Heart left ventricle (tissue), 16 donors: ENCODE results near the gene ST3GAL4. TPM values are rescaled to one million over a fixed set of nuclear protein-coding genes. Genes with fewer than 3 reads are reported as not detected.

Source experiments
- ATAC-seq, 4 donors: fragments of 200-7000 bp; cut with Tn5 transposase; one replicate each; pipeline ENCODE4 v1.9.1; 2020 to 2022; ENCODE audit warnings: moderate library complexity in 4 of 4, mild to moderate bottlenecking in 3 of 4, moderate number of reproducible peaks in 1 of 4
- DNase-seq, 5 donors: peaks; one replicate each; pipeline ENCODE4 v3.0.0-alpha.2; 2020
- H3K27ac ChIP-seq, 12 donors: fragments of 200-600 bp; sonication (generic) in 4 of 12; one replicate each; pipeline versions ENCODE4 v1.5.0 to v1.8.0; 2016 to 2022; ENCODE audit warnings: mild to moderate bottlenecking in 2 of 12
- H3K27me3 ChIP-seq, 9 donors: fragments of 200-600 bp; sonication (generic) in 2 of 9; one replicate each; pipeline versions ENCODE4 v1.5.1 to v1.8.0; 2016 to 2022; ENCODE audit warnings: mild to moderate bottlenecking in 3 of 9
- H3K36me3 ChIP-seq, 9 donors: fragments of 200-600 bp; sonication (generic) in 2 of 9; one replicate each; pipeline versions ENCODE4 v1.5.0 to v1.8.0; 2018 to 2022; ENCODE audit warnings: mild to moderate bottlenecking in 2 of 9
- H3K4me1 ChIP-seq, 12 donors: fragments of 200-600 bp; sonication (generic) in 4 of 12; one replicate each; pipeline versions ENCODE4 v1.5.0 to v1.8.0; 2016 to 2022; ENCODE audit warnings: mild to moderate bottlenecking in 3 of 12
- H3K4me3 ChIP-seq, 12 donors: fragments of 200-600 bp; sonication (generic) in 4 of 12; one replicate each; pipeline versions ENCODE4 v1.5.0 to v1.8.0; 2017 to 2022; ENCODE audit warnings: mild to moderate bottlenecking in 9 of 12, moderate library complexity in 4 of 12
- H3K9me3 ChIP-seq, 12 donors: fragments of 200-600 bp; sonication (generic) in 4 of 12; one replicate each; pipeline versions ENCODE4 v1.5.0 to v1.8.0; 2016 to 2022; ENCODE audit warnings: mild to moderate bottlenecking in 1 of 12
- CTCF ChIP-seq, 12 donors: fragments of 200-600 bp; sonication (generic) in 4 of 12; IDR thresholded peaks; one replicate each; pipeline versions ENCODE4 v1.5.0 to v1.8.0; 2018 to 2022; ENCODE audit warnings: antibody characterized with exemption in 12 of 12, mild to moderate bottlenecking in 5 of 12
- POLR2A ChIP-seq, 2 donors: fragments of 450-650 bp; IDR thresholded peaks; one replicate each; pipeline ENCODE4 v1.6.1; 2017; ENCODE audit warnings: antibody characterized with exemption in 2 of 2, mild to moderate bottlenecking in 2 of 2, moderate library complexity in 2 of 2
- WGBS, 4 donors: extraction: QIAGEN DNeasy Blood & Tissue Kit in 2 of 4; methylation state at CpG; one replicate each; pipeline versions ENCODE4 v1.1.5 to v1.1.7; 2013 to 2018; 5-methylcytosine and 5-hydroxymethylcytosine counted together
- intact Hi-C, 10 donors: fragments of 100-400 bp; cut with DNase I; formaldehyde crosslinking; loops; one replicate each; pipeline versions ENCODE4 v1.11.1 to v1.14.2; 2022
- polyA plus RNA-seq, 2 donors: library from polyadenylated mRNA; stranded (reverse); fragments of 200-250 nt; gene quantifications; one replicate each; pipeline ENCODE4 v1.2.3, GENCODE V29; 2013
- total RNA-seq, 9 donors: library from RNA; depleted of rRNA in 2 of 9; stranded (reverse); fragments of >200 nt in 2 of 9; fragmentation: NEBNext Ultra II Directional in 3 of 9; extraction: Animal tissue kit (Norgen Biotek cat#: 25700) in 3 of 9; gene quantifications; one replicate each; pipeline versions ENCODE4 v1.1.0 to v1.2.4, GENCODE V29; 2016 to 2023
- donor health status: ischemic (EF 13 %, LVEDD 7.1; RV severe dilation, severe dysfunction).
- donor health status: healthy with polysubstance abuse.
- donor health status: DM: no; HTN: yes; CAD: no.
- donor health status: DM: no; HTN: no; CAD: no.
- donor health status: ischemic (EF 25% LVEDD 6.9; RV normal size, moderate dysfunction).
- donor health status: ischemic (EF 25% LVEDD 5.7; RV mildly dilated, moderate dysfunction).
- donor health status: healthy.
- donor health status: DM: yes; HTN: yes; CAD: no.
- donor health status: ischemic (EF 35%, LVEDD 5.7; RV mildly dilated, moderate dysfunction).
- donor health status: nonischemic (EF 11% LVEDD 7.7; RV severe dilation, severe dysfunction).
- donor health status: DM: yes; HTN: yes; CAD: no.
- donor health status: PGD.
- donor health status: ischemic (EF 29% LVEDD 5.4; RV normal size, mild dysfunction).
- donor health status: nonischemic (EF 23%, LVEDD 6.1; RV moderate dilation, normal function).

Gene ST3GAL4
- total and polyA plus RNA-seq, 11 donors: 30.6 to 168 (median 66.1) TPM

- DNase-seq: no peak
- Histone ChIP-seq H3K27ac (no peak overlapping the region), H3K36me3 (no peaks in the 10 kb centered on the region), H3K4me3 (no peak overlapping the region), H3K4me1 (peaks cover 3 to 49% (median 17%) of the 10 kb centered on the region in 12 donors), H3K27me3 (no peaks in the 10 kb centered on the region), H3K9me3 (no peaks in the 10 kb centered on the region)
- intact Hi-C loops: no loop called here
- WGBS, 4 donors: 88 to 98% (median 94%) methylated on average over 1 of the region's 1 CpG
- TF ChIP-seq CTCF (IDR thresholded peaks at IDR 0.05) (no peak), POLR2A (IDR thresholded peaks at IDR 0.05) (no peak)
- no peak for ATAC-seq
Measured at GRCh38 chr11:126398721-126399120, 43.2 kb downstream of the ST3GAL4 start.

- peaks cover 0 to under 1% (median 0%) of the 10 kb centered on the region in 9 donors for H3K36me3 ChIP-seq
- peaks cover 0 to 52% (median 13%) of the 10 kb centered on the region in 12 donors for H3K4me1 ChIP-seq
- ATAC-seq (no peak), DNase-seq (no peak)
- intact Hi-C loops: loop anchor here in 1 of 10 donors (10.0 kb wide), 1 partner anchor 45 kb away; the partner anchor contains the start of gene ST3GAL4
- no peak overlapping the region for H3K27ac ChIP-seq
- no peak overlapping the region for H3K4me3 ChIP-seq
- TF ChIP-seq POLR2A (IDR thresholded peaks at IDR 0.05) (no peak), CTCF (IDR thresholded peaks at IDR 0.05) (no peak)
- H3K27me3 ChIP-seq: no peaks in the 10 kb centered on the region
- H3K9me3 ChIP-seq: no peaks in the 10 kb centered on the region
Measured at GRCh38 chr11:126400019-126400418, 44.5 kb downstream of the ST3GAL4 start.

- Histone ChIP-seq H3K4me3 (no peak overlapping the region), H3K4me1 (peaks cover 0 to 52% (median 12%) of the 10 kb centered on the region in 12 donors), H3K27me3 (no peaks in the 10 kb centered on the region), H3K27ac (no peak overlapping the region), H3K9me3 (no peaks in the 10 kb centered on the region), H3K36me3 (peaks cover 0 to 2% (median 0%) of the 10 kb centered on the region in 9 donors)
- ATAC-seq (no peak), DNase-seq (no peak)
- TF ChIP-seq CTCF (IDR thresholded peaks at IDR 0.05): no peak
- no peak for TF ChIP-seq POLR2A (IDR thresholded peaks at IDR 0.05)
- WGBS, 4 donors: 90 to 94% (median 92%) methylated on average over 6 of the region's 6 CpGs
- intact Hi-C loops: loop anchor here in 1 of 10 donors (10.0 kb wide), 1 partner anchor 46 kb away; the partner anchor contains the start of gene ST3GAL4
Measured at GRCh38 chr11:126400479-126400878, 45.0 kb downstream of the ST3GAL4 start.

GRCh38 chr11:126403022-126403581, 47.6 kb downstream of the ST3GAL4 start:
- H3K27ac ChIP-seq: no peak overlapping the region

More at GRCh38 chr11:126403022-126403581, 47.6 kb downstream of the ST3GAL4 start:
- peaks cover 0 to 17% (median 12%) of the 10 kb centered on the region in 9 donors for H3K36me3 ChIP-seq
- no peak for ATAC-seq
- no peak for TF ChIP-seq POLR2A (IDR thresholded peaks at IDR 0.05)
- no peak for TF ChIP-seq CTCF (IDR thresholded peaks at IDR 0.05)
- DNase-seq: no peak
- peaks cover 0 to 58% (median 11%) of the 10 kb centered on the region in 12 donors for H3K4me1 ChIP-seq
- H3K4me3 ChIP-seq: no peak overlapping the region
- intact Hi-C loops: loop anchor here in 1 of 10 donors (10.0 kb wide), 1 partner anchor 48 kb away; the partner anchor contains the start of gene ST3GAL4
- no peaks in the 10 kb centered on the region for H3K27me3 ChIP-seq
- 87 to 93% (median 91%) methylated on average over 11 to 15 of the region's 15 CpGs for WGBS, 4 donors
- no peaks in the 10 kb centered on the region for H3K9me3 ChIP-seq
